Measurements from ENCODE around the gene MEF2C.

Gene MEF2C

GRCh38 chr5:88685591-88686541 lies 197.1 kb downstream of the MEF2C start:
- DNase-seq: no peak

GRCh38 chr5:88683506-88684135 lies 199.4 kb downstream of the MEF2C start:
- DNase-seq: no peak

GRCh38 chr5:88682881-88683361 lies 200.1 kb downstream of the MEF2C start:
- no peak for DNase-seq

- no peak for DNase-seq
Observed at GRCh38 chr5:88682131-88682530, 200.9 kb downstream of the MEF2C start.

GRCh38 chr5:88681211-88681803 lies 201.7 kb downstream of the MEF2C start:
- no peak for DNase-seq

GRCh38 chr5:88680253-88681132 lies 202.5 kb downstream of the MEF2C start:
- peak; percentile 25 for DNase-seq

- DNase-seq: no peak
Observed at GRCh38 chr5:88679638-88680037, 203.3 kb downstream of the MEF2C start.

- DNase-seq: no peak
Observed at GRCh38 chr5:88678770-88679381, 204.1 kb downstream of the MEF2C start.

- DNase-seq: no peak
Observed at GRCh38 chr5:88677943-88678769, 204.8 kb downstream of the MEF2C start.

- no peak for DNase-seq
Observed at GRCh38 chr5:88677376-88677895, 205.5 kb downstream of the MEF2C start.

GRCh38 chr5:88676637-88677375 lies 206.2 kb downstream of the MEF2C start:
- DNase-seq: no peak

- no peak for DNase-seq
Observed at GRCh38 chr5:88675708-88676636, 207.0 kb downstream of the MEF2C start.

GRCh38 chr5:88675168-88675707 lies 207.7 kb downstream of the MEF2C start:
- no peak for DNase-seq

- DNase-seq: peak; percentile 44
Observed at GRCh38 chr5:88674356-88675167, 208.4 kb downstream of the MEF2C start.

- DNase-seq: no peak
Observed at GRCh38 chr5:88673253-88674105, 209.5 kb downstream of the MEF2C start.

- DNase-seq: no peak
Observed at GRCh38 chr5:88672644-88673252, 210.2 kb downstream of the MEF2C start.
